WTC11 (cell line): ENCODE measurements around the gene DDX4. TPM values are rescaled to one million over a fixed set of nuclear protein-coding genes. Genes with fewer than 3 reads are reported as not detected.

Experiments used
- ATAC-seq: fragments of 200-7000 bp; cut with Tn5 transposase; 2 replicates; pipeline ENCODE4 v1.10.0; 2021; ENCODE audit warnings: mild to moderate bottlenecking, moderate library complexity
- Bru-seq: library from RNA; stranded (reverse); fragments of 400-500 nt; gene quantifications from one replicate; lab custom pipeline; 2021; lab: Mats Ljungman, UMichigan
- CTCF ChIA-PET: fragments of 300-600 bp; sonication (Branson Sonifier 250); formaldehyde crosslinking; loops from one replicate; lab custom pipeline; 2021; ENCODE audit warnings: antibody characterized with exemption; lab: Charles Lee
- POLR2A ChIA-PET: fragments of 350-600 bp; sonication (Branson Sonifier 250); formaldehyde crosslinking; loops from one replicate; lab custom pipeline; 2021; ENCODE audit warnings: antibody characterized with exemption; lab: Charles Lee
- DNase-seq: peaks from one replicate; pipeline ENCODE4 v3.0.0; 2021; ENCODE audit warnings: low spot score
- H3K27ac Mint-ChIP-seq: 2 replicates; pipeline ENCODE4 v1.8.0; 2021; ENCODE audit warnings: mixed read lengths
- H3K27me3 Mint-ChIP-seq: 2 replicates; pipeline ENCODE4 v1.8.0; 2021; ENCODE audit warnings: low read depth, mild to moderate bottlenecking, moderate library complexity, mixed read lengths
- H3K36me3 Mint-ChIP-seq: 2 replicates; pipeline ENCODE4 v1.8.0; 2021; ENCODE audit warnings: mixed read lengths
- H3K4me1 Mint-ChIP-seq: 2 replicates; pipeline ENCODE4 v1.8.0; 2022; ENCODE audit warnings: mixed read lengths
- H3K4me3 Mint-ChIP-seq: 2 replicates; pipeline ENCODE4 v1.8.0; 2021; ENCODE audit warnings: mild to moderate bottlenecking, moderate library complexity, mixed read lengths
- H3K9me3 Mint-ChIP-seq: 2 replicates; pipeline ENCODE4 v1.8.0; 2021; ENCODE audit warnings: mixed read lengths
- CBFB ChIP-seq: sonication (generic); formaldehyde crosslinking; IDR thresholded peaks from 2 replicates; pipeline ENCODE4 v1.8.1; 2022; ENCODE audit warnings: mild to moderate bottlenecking, low read depth, missing genetic modification reagents
- CTCF ChIP-seq: fragments of 200-600 bp; IDR thresholded peaks from 2 replicates; pipeline ENCODE4 v1.8.0; 2022; ENCODE audit warnings: antibody characterized with exemption
- ESRRA ChIP-seq: sonication (generic); formaldehyde crosslinking; IDR thresholded peaks from 2 replicates; pipeline ENCODE4 v1.8.1; 2022; ENCODE audit warnings: mild to moderate bottlenecking, missing genetic modification reagents, borderline replicate concordance
- GABPB1 ChIP-seq: sonication (generic); formaldehyde crosslinking; IDR thresholded peaks from 2 replicates; pipeline ENCODE4 v1.8.1; 2023; ENCODE audit warnings: mild to moderate bottlenecking, missing genetic modification reagents
- HMGA2 ChIP-seq: fragments of 250-450 bp; sonication (Bioruptor Pico); IDR thresholded peaks from 2 replicates; pipeline ENCODE4 v1.4.0; 2021; ENCODE audit warnings: mild to moderate bottlenecking, moderate library complexity
- MAX ChIP-seq: sonication (generic); formaldehyde crosslinking; IDR thresholded peaks from 2 replicates; pipeline ENCODE4 v1.8.0; 2022; ENCODE audit warnings: mild to moderate bottlenecking, missing genetic modification reagents
- NFE2L1 ChIP-seq: sonication (generic); formaldehyde crosslinking; IDR thresholded peaks from 2 replicates; pipeline ENCODE4 v1.8.1; 2023; ENCODE audit warnings: missing genetic modification reagents
- NFYB ChIP-seq: sonication (generic); formaldehyde crosslinking; conservative IDR thresholded peaks from 2 replicates; pipeline ENCODE4 v1.8.0; 2022; ENCODE audit warnings: low read depth, missing genetic modification reagents
- NR3C1 ChIP-seq: sonication (generic); formaldehyde crosslinking; conservative IDR thresholded peaks from 2 replicates; pipeline ENCODE4 v1.8.1; 2023; ENCODE audit warnings: low read depth, mild to moderate bottlenecking, missing genetic modification reagents
- PRRX2 ChIP-seq: fragments of 250-450 bp; sonication (Bioruptor Pico); IDR thresholded peaks from 2 replicates; pipeline ENCODE4 v1.8.0; 2021; ENCODE audit warnings: mild to moderate bottlenecking
- ZNF263 ChIP-seq: sonication (generic); formaldehyde crosslinking; IDR thresholded peaks from 2 replicates; pipeline ENCODE4 v1.8.1; 2022; ENCODE audit warnings: low read depth, mild to moderate bottlenecking, moderate library complexity, missing genetic modification reagents
- ZNF423 ChIP-seq: fragments of 250-450 bp; sonication (Bioruptor Pico); IDR thresholded peaks from 2 replicates; pipeline ENCODE4 v2.1.2; 2022; ENCODE audit warnings: mild to moderate bottlenecking, moderate library complexity
- ZNF671 ChIP-seq: fragments of 250-450 bp; sonication (Bioruptor Pico); IDR thresholded peaks from 2 replicates; pipeline ENCODE4 v1.8.0; 2021; ENCODE audit warnings: mild to moderate bottlenecking
- long read RNA-seq, 3 experiments: library from RNA in 1 of 3; library from capped mRNA in 1 of 3; library from polyadenylated mRNA in 1 of 3; unstranded in 2 of 3; stranded (forward) in 1 of 3; transcript quantifications; one replicate each; pipeline ENCODE4 v2.0.0, GENCODE V29; 2021
- total RNA-seq: library from RNA; stranded (reverse); gene quantifications from 3 replicates; pipeline ENCODE4 v1.2.3, GENCODE V29; 2021
- TF ChIP-seq, protein P1 (sequence below): sonication (generic); formaldehyde crosslinking; IDR thresholded peaks from 2 replicates; pipeline ENCODE4 v1.8.1; 2023; ENCODE audit warnings: mild to moderate bottlenecking, missing genetic modification reagents
- TF ChIP-seq, protein P2 (sequence below): fragments of 250-450 bp; sonication (Bioruptor Pico); conservative IDR thresholded peaks from 2 replicates; pipeline ENCODE4 v1.9.0; 2021; ENCODE audit warnings: mild to moderate bottlenecking

Gene DDX4
- 0.23 to 0.32 TPM in 2 of 3 replicates, not detected in the other for total RNA-seq
- percentile 10 among the genes with signal in this experiment for Bru-seq, nascent RNA
- long read RNA-seq, experiment 1 = 0 reads
- long read RNA-seq, experiment 2 = 0 reads
- long read RNA-seq, experiment 3 = 0 reads

GRCh38 chr5:55737793-55738192 is at the start of gene DDX4:
Gene DDX4, plus strand, starts transcription at chr5:55738061. Its CDS starts 903 bp downstream, at chr5:55738964.
- TF ChIP-seq NFE2L1 (no peak), MAX (no peak), NFYB (CRISPR knock-in tag) (peak; percentile 70)
- POLR2A ChIA-PET = no interaction called here
- no peak for DNase-seq
- H3K4me1 Mint-ChIP-seq = no peaks in the 10 kb centered on the region
- ATAC-seq = peak; percentile 83
- no peak within 1 kb of the TSS for H3K27ac Mint-ChIP-seq
- H3K4me3 Mint-ChIP-seq = no peak within 1 kb of the TSS
- H3K36me3 Mint-ChIP-seq = no peaks in the 10 kb centered on the region
- no peaks in the 10 kb centered on the region for H3K9me3 Mint-ChIP-seq
- H3K27me3 Mint-ChIP-seq = no peaks in the 10 kb centered on the region
- CTCF ChIA-PET = no interaction called here

DNA sequence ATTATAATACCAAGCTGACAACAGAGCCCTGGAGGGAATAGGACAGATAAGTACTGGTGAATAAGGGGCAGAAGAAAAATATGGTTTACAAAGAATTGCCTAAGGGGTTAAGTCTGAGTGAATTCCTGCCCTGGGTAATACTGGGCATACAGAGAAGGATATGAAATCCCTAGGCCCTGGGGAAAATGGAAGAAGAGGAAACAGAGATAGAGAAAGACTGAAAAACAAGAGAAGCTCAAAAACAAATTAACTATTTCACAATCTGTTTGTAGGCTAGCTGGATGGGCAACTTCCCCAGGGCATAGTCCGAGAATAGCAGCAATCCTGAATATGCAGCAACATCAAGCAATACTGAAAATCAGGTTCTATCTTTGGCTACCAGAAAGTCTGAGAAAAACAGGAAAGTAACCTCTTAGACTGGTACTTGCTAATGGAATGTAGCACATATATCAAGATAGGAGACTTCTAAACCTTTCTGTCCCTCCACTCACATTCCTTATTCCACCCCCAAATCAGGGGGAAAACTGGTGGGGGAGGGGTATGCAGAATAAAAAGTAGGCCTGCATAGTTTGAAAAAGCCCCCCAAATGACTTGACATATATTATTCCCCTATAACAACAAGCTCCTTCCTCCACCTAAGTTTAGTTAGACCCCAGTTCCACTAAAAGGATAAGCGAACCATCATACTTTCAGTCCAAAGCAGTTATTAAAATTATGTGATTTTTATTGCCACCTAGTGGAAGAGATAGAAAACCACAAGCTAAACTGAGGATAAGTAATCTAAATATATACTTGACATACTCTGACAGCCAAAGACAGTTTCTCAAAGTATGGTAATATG is 46.4 kb upstream of the DDX4 start:
- Mint-ChIP-seq H3K4me1 (peaks cover 24% of the 10 kb centered on the region), H3K4me3 (peak overlapping the region; percentile 19; the same call in 1 of the 2 replicates), H3K27ac (peak overlapping the region; percentile 86), H3K27me3 (no peaks in the 10 kb centered on the region; the same call in 1 of the 2 replicates), H3K9me3 (no peaks in the 10 kb centered on the region), H3K36me3 (peaks cover 9% of the 10 kb centered on the region)
- TF ChIP-seq GABPB1 (CRISPR knock-in tag) = peak; percentile 72
- no peak for TF ChIP-seq HMGA2 (CRISPR knock-in tag)
- no peak for TF ChIP-seq PRRX2
- TF ChIP-seq NFYB (CRISPR knock-in tag) = no peak
- peak; percentile 51 for TF ChIP-seq CTCF
- CTCF ChIA-PET = interaction anchor here (0.6 to 2.5 kb wide), 37 partner anchors 10 to 520 kb away, joined by 3 to 23 read pairs (median 4); partner anchors contain the start of gene PLPP1
- ATAC-seq = peak; percentile 39; the same call in 1 of the 2 replicates
- POLR2A ChIA-PET = no interaction called here
- DNase-seq = no peak

DNA sequence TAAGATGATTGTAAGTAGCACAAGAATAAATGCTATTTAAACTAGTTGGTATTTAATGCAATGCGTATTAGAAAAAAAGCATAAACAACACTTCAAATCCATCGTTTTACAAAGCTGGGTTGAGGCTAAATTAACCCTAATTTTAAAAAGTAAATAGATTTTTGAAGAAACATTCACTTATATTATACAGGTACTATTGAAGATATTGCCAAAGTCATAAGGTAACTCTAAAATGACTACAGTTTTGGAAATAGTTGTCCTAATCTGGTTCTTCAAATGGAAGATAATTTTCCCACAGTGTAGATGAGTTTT is 45.8 kb upstream of the DDX4 start:
- no peak for ATAC-seq
- CTCF ChIA-PET = interaction anchor here (0.6 to 2.5 kb wide), 38 partner anchors 9 to 735 kb away, joined by 3 to 23 read pairs (median 4); partner anchors contain the start of gene PLPP1
- Mint-ChIP-seq H3K27me3 (no peaks in the 10 kb centered on the region; the same call in 1 of the 2 replicates), H3K4me3 (no peak overlapping the region), H3K4me1 (peaks cover 24% of the 10 kb centered on the region), H3K27ac (no peak overlapping the region), H3K9me3 (peaks cover 2% of the 10 kb centered on the region), H3K36me3 (peaks cover 13% of the 10 kb centered on the region)
- POLR2A ChIA-PET = no interaction called here
- DNase-seq = no peak
- TF ChIP-seq CTCF (peak; percentile 6; the same call in 1 of the 2 replicates), ZNF423 (CRISPR knock-in tag) (no peak)

DNA sequence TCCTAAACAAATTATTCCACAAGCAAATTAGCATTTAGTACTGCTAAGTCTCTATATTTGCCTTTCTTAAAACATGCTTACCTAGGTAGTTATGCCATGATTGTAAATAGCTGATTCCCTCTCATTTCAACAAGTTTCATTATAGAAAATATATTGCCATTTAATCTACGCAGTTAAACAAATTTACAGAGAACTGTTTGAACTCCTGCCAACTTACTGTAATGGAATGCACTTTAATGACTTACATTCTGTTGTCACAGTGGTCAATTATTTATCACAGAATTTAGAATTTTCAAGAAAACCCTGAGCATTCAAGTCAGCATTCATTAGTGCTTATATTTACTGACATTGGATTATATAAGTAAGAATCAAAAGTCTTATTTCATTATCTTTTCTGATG is 45.4 kb upstream of the DDX4 start:
- DNase-seq (no peak), ATAC-seq (no peak)
- Mint-ChIP-seq H3K27me3 (no peaks in the 10 kb centered on the region; the same call in 1 of the 2 replicates), H3K36me3 (peaks cover 18% of the 10 kb centered on the region), H3K9me3 (peaks cover 6% of the 10 kb centered on the region), H3K4me3 (no peak overlapping the region), H3K4me1 (peaks cover 24% of the 10 kb centered on the region), H3K27ac (no peak overlapping the region)
- POLR2A ChIA-PET = no interaction called here
- CTCF ChIA-PET = interaction anchor here (0.6 to 2.5 kb wide), 33 partner anchors 9 to 736 kb away, joined by 3 to 23 read pairs (median 4); partner anchors contain the start of gene PLPP1
- TF ChIP-seq CBFB = no peak
- TF ChIP-seq NR3C1 (CRISPR knock-in tag) = no peak
- no peak for TF ChIP-seq ZNF263
- TF ChIP-seq, protein P1, sequence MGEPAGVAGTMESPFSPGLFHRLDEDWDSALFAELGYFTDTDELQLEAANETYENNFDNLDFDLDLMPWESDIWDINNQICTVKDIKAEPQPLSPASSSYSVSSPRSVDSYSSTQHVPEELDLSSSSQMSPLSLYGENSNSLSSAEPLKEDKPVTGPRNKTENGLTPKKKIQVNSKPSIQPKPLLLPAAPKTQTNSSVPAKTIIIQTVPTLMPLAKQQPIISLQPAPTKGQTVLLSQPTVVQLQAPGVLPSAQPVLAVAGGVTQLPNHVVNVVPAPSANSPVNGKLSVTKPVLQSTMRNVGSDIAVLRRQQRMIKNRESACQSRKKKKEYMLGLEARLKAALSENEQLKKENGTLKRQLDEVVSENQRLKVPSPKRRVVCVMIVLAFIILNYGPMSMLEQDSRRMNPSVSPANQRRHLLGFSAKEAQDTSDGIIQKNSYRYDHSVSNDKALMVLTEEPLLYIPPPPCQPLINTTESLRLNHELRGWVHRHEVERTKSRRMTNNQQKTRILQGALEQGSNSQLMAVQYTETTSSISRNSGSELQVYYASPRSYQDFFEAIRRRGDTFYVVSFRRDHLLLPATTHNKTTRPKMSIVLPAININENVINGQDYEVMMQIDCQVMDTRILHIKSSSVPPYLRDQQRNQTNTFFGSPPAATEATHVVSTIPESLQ = no peak
- no peak for TF ChIP-seq ZNF671 (CRISPR knock-in tag)
- no peak for TF ChIP-seq MAX
- TF ChIP-seq, protein P2, sequence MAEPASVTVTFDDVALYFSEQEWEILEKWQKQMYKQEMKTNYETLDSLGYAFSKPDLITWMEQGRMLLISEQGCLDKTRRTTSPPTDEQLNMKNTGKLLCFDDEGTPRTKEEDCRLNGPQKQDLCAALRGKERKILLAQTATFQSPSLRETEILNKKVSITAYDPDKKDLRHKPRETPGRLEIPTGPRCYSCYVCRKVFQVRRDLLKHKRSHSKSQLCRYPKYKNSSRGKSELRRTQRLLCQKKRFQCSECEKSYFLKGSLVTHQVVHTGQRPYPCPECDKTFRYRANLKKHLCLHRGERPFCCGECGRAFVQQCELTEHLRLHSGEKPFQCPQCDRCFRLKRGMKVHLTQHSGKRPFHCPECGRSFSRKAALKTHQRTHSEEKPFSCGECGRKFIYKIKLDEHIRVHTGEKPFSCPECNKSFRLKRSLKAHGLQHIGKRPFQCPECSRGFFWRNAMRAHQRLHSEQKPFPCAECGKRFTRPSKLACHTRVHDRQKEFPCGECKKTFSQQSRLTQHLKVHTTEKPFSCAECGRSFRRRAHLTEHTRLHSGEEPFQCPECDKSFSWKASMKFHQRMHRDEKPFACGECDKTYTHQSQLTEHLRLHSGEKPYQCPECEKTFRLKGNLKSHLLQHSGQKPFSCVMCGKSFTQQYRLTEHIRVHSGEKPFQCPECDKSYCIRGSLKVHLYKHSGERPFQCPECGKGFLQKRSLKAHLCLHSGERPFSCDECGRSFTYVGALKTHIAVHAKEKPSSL (CRISPR knock-in tag) = no peak
- no peak for TF ChIP-seq ESRRA
- TF ChIP-seq, all 79 proteins: peak for 0
